GM21825 (cell line): ENCODE measurements around the gene MIF4GD.
"Not testable (repeated sequence)": the region's sequence is repeated elsewhere in the genome, so short reads cannot be mapped to it uniquely, and the experiment has no call there.

ENCODE experiments used
- ATAC-seq: cut with Tn5 transposase; IDR thresholded peaks from one replicate; pipeline ENCODE4 v1.9.1; 2021; ENCODE audit warnings: mild to moderate bottlenecking, moderate library complexity; ENCODE audit not compliant: unreplicated experiment

The MIF4GD gene

GRCh38 chr17:75289115-75289831 is 18.2 kb upstream of the MIF4GD start, which contains the start of gene SLC25A19:
TSS of gene SLC25A19 (minus strand) at chr17:75289433. CDS start at chr17:75286764, 2,669 bp downstream.
- peak; percentile 87 for ATAC-seq

- no peak for ATAC-seq
Measured at GRCh38 chr17:75288770-75289114, 17.7 kb upstream of the MIF4GD start.

- ATAC-seq: no peak
Measured at GRCh38 chr17:75288359-75288758, 17.3 kb upstream of the MIF4GD start.

GRCh38 chr17:75287221-75287620 is 16.2 kb upstream of the MIF4GD start:
- ATAC-seq: no peak

GRCh38 chr17:75285123-75285522 is 14.1 kb upstream of the MIF4GD start:
- ATAC-seq: no peak

GRCh38 chr17:75280189-75280588 is 9.2 kb upstream of the MIF4GD start:
- not testable (repeated sequence) for ATAC-seq

GRCh38 chr17:75277664-75278071 is 6.6 kb upstream of the MIF4GD start:
- no peak for ATAC-seq

- no peak for ATAC-seq
Measured at GRCh38 chr17:75273977-75274708, 3.1 kb upstream of the MIF4GD start.

GRCh38 chr17:75272848-75273184 is 1.8 kb upstream of the MIF4GD start:
- no peak for ATAC-seq

GRCh38 chr17:75271955-75272847 is 1.2 kb upstream of the MIF4GD start:
- ATAC-seq: no peak

GRCh38 chr17:75271233-75271954 is 363 bp upstream of the MIF4GD start:
- peak; percentile 70 for ATAC-seq

- ATAC-seq: peak; percentile 25
Measured at GRCh38 chr17:75270218-75270965, 639 bp downstream of the MIF4GD start.

GRCh38 chr17:75269844-75270217 is 1.2 kb downstream of the MIF4GD start:
- no peak for ATAC-seq

GRCh38 chr17:75267411-75268232 is 3.4 kb downstream of the MIF4GD start:
- no peak for ATAC-seq

GRCh38 chr17:75267153-75267410 is 3.9 kb downstream of the MIF4GD start:
- ATAC-seq: no peak

- ATAC-seq: no peak
Measured at GRCh38 chr17:75266316-75267152, 4.5 kb downstream of the MIF4GD start.

GRCh38 chr17:75265614-75266315 is 5.3 kb downstream of the MIF4GD start:
- ATAC-seq: no peak

- ATAC-seq: no peak
Measured at GRCh38 chr17:75263055-75263454, 8.0 kb downstream of the MIF4GD start.
